GM18511 (cell line): ENCODE results near the gene SHISA5.

Experiments used
- ATAC-seq: cut with Tn5 transposase; IDR thresholded peaks from one replicate; pipeline ENCODE4 v1.9.1; 2021; ENCODE audit warnings: mild to moderate bottlenecking, moderate library complexity; ENCODE audit not compliant: unreplicated experiment

Gene SHISA5

DNA sequence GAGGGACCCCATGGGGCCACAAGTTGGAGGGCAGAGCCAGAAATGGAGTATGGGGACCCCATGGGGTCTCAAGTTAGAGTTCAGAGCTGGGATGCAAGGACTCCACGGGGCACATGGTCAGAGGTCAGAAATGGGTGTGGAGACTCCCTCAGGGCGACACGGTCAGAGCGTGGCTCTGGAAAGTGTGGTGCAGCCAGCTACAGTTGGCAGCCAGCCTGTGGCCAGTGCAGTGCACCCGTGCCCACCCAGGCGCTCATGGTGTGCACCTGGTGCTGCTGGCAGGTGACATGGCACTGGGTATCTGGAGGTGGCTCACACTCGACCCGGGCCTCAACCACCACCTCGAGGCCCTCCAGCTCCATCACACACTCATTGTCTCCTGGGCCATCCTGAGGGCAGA, 85.3 kb downstream of the SHISA5 start:
- no peak for ATAC-seq

- no peak for ATAC-seq
These were observed 85.8 kb downstream of the SHISA5 start for GRCh38 chr3:48418140-48418539.
